HL-60 (cell line): ENCODE results near the gene BTBD6.

Experiments
- POLR2AphosphoS5 ChIP-seq: IDR thresholded peaks from 2 replicates; pipeline ENCODE4 v1.6.1; 2012; ENCODE audit warnings: low read depth
- TF ChIP-seq, protein P1 (sequence below): IDR thresholded peaks from one replicate; pipeline ENCODE4 v1.5.1; 2011; ENCODE audit warnings: low read length, control low read depth, inconsistent platforms; ENCODE audit not compliant: insufficient read depth

DNA sequence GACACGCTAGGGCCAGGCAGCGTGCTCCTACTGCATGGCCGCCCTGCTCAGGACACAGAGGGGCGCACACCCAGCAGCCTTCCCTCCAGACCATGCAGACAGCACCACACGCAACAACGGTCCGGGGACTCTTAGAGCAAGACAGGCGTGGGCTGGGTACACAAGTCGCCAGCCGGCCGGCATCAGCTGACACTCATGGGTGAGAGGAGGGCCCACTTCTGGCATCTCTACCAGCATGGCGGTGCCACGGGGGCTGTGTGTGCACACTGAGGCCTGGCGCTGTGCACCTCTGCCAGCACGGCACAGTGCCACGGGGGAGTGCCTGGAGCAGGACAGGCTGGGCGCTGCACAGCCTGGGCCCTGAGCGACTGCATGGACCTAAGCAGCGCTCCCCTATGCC lies 6.7 kb upstream of the BTBD6 start:
- TF ChIP-seq POLR2AphosphoS5, result no peak
- TF ChIP-seq, protein P1, sequence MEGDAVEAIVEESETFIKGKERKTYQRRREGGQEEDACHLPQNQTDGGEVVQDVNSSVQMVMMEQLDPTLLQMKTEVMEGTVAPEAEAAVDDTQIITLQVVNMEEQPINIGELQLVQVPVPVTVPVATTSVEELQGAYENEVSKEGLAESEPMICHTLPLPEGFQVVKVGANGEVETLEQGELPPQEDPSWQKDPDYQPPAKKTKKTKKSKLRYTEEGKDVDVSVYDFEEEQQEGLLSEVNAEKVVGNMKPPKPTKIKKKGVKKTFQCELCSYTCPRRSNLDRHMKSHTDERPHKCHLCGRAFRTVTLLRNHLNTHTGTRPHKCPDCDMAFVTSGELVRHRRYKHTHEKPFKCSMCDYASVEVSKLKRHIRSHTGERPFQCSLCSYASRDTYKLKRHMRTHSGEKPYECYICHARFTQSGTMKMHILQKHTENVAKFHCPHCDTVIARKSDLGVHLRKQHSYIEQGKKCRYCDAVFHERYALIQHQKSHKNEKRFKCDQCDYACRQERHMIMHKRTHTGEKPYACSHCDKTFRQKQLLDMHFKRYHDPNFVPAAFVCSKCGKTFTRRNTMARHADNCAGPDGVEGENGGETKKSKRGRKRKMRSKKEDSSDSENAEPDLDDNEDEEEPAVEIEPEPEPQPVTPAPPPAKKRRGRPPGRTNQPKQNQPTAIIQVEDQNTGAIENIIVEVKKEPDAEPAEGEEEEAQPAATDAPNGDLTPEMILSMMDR, result no peak
